ENCODE data around the gene ABCA7.

Gene ABCA7

GRCh38 chr19:1041272-1041834, 1.4 kb downstream of the ABCA7 start:
- DNase-seq, result no peak

- no peak for DNase-seq
These were observed 2.2 kb downstream of the ABCA7 start for GRCh38 chr19:1041835-1042685.

- DNase-seq, result no peak
These were observed 3.0 kb downstream of the ABCA7 start for GRCh38 chr19:1042689-1043511.

GRCh38 chr19:1045247-1045603, 5.3 kb downstream of the ABCA7 start:
- peak; percentile 90 for DNase-seq

- DNase-seq, result no peak
These were observed 6.3 kb downstream of the ABCA7 start for GRCh38 chr19:1046117-1046626.

GRCh38 chr19:1046836-1047695, 7.2 kb downstream of the ABCA7 start:
- no peak for DNase-seq

- no peak for DNase-seq
These were observed 7.8 kb downstream of the ABCA7 start for GRCh38 chr19:1047696-1048147.

GRCh38 chr19:1049106-1049505, 9.2 kb downstream of the ABCA7 start:
- no peak for DNase-seq

GRCh38 chr19:1049800-1050199, 9.9 kb downstream of the ABCA7 start:
- no peak for DNase-seq

- DNase-seq, result no peak
These were observed 11.3 kb downstream of the ABCA7 start for GRCh38 chr19:1050989-1051788.

GRCh38 chr19:1051791-1052190, 11.9 kb downstream of the ABCA7 start:
- no peak for DNase-seq

GRCh38 chr19:1052349-1052975, 12.6 kb downstream of the ABCA7 start:
- no peak for DNase-seq

GRCh38 chr19:1053176-1054101, 13.5 kb downstream of the ABCA7 start:
- DNase-seq, result no peak

GRCh38 chr19:1054102-1055027, 14.5 kb downstream of the ABCA7 start:
- DNase-seq, result no peak

- DNase-seq, result no peak
These were observed 15.1 kb downstream of the ABCA7 start for GRCh38 chr19:1055028-1055425.

GRCh38 chr19:1055886-1056620, 16.1 kb downstream of the ABCA7 start:
- no peak for DNase-seq

- no peak for DNase-seq
These were observed 17.4 kb downstream of the ABCA7 start for GRCh38 chr19:1057176-1057855.
